GM12864 (cell line): ENCODE data around the gene TMEM87A.
A peak's percentile ranks its signal among the peaks of the same experiment; 100 is the strongest.
"Not testable (repeated sequence)": the region's sequence is repeated elsewhere in the genome, so short reads cannot be mapped to it uniquely, and the experiment has no call there.

Experiments used
- DNase-seq: peaks from one replicate; pipeline ENCODE4 v3.0.0-alpha.2; 2011; ENCODE audit warnings: low read depth
- H3K4me3 ChIP-seq: 2 replicates; pipeline ENCODE4 v1.5.1; 2011; ENCODE audit warnings: mild to moderate bottlenecking, low read depth, low read length, control low read depth
- CTCF ChIP-seq: IDR thresholded peaks from 2 replicates; pipeline ENCODE4 v1.5.1; 2011; ENCODE audit warnings: low read depth, mild to moderate bottlenecking, moderate library complexity, low read length, control low read depth, inconsistent platforms; ENCODE audit errors: missing control alignments

TMEM87A gene, protein sequence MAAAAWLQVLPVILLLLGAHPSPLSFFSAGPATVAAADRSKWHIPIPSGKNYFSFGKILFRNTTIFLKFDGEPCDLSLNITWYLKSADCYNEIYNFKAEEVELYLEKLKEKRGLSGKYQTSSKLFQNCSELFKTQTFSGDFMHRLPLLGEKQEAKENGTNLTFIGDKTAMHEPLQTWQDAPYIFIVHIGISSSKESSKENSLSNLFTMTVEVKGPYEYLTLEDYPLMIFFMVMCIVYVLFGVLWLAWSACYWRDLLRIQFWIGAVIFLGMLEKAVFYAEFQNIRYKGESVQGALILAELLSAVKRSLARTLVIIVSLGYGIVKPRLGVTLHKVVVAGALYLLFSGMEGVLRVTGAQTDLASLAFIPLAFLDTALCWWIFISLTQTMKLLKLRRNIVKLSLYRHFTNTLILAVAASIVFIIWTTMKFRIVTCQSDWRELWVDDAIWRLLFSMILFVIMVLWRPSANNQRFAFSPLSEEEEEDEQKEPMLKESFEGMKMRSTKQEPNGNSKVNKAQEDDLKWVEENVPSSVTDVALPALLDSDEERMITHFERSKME

GRCh38 chr15:42272939-42273899 is at the start of gene TMEM87A, which contains the start of gene GANC:
TMEM87A (minus strand) TSS chr15:42273433; CDS start chr15:42273398, 35 bp downstream.
GANC (plus strand) TSS chr15:42273201; CDS start chr15:42274482, 1,281 bp downstream.
- no peak for TF ChIP-seq CTCF
- H3K4me3 ChIP-seq, result peak within 1 kb of the TSS; percentile 95
- DNase-seq, result peak; percentile 95

- no peak overlapping the region for H3K4me3 ChIP-seq
- no peak for DNase-seq
- no peak for TF ChIP-seq CTCF
These were observed 46.0 kb upstream of the TMEM87A start for GRCh38 chr15:42319206-42319605.

- not testable (repeated sequence) for H3K4me3 ChIP-seq, DNase-seq
These were observed 43.1 kb upstream of the TMEM87A start for GRCh38 chr15:42316282-42316805.

GRCh38 chr15:42315521-42315920 is 42.3 kb upstream of the TMEM87A start:
- TF ChIP-seq CTCF, result no peak
- DNase-seq, result no peak
- H3K4me3 ChIP-seq, result no peak overlapping the region

DNA sequence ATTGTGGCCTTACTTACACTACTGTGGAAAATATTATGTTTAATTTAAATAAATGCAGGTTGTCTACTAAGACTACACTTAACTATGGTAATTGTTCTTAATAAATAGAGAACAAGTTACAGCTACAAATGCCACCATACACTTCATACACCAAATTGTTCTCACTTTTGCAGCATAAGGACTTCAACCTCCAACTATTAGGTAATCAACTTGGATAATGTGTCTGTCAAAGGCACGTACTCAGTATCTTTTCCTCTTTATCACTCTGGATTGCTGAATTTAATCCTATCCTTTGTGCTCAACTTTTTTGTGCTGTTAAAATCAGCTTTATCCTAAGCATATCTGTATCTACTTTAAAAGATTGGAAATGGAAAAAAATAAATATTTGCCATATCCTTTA is 41.6 kb upstream of the TMEM87A start:
- DNase-seq, result no peak
- no peak overlapping the region for H3K4me3 ChIP-seq
- TF ChIP-seq CTCF, result no peak

GRCh38 chr15:42313463-42313862 is 40.2 kb upstream of the TMEM87A start:
- TF ChIP-seq CTCF, result no peak
- no peak for DNase-seq
- H3K4me3 ChIP-seq, result no peak overlapping the region

DNA sequence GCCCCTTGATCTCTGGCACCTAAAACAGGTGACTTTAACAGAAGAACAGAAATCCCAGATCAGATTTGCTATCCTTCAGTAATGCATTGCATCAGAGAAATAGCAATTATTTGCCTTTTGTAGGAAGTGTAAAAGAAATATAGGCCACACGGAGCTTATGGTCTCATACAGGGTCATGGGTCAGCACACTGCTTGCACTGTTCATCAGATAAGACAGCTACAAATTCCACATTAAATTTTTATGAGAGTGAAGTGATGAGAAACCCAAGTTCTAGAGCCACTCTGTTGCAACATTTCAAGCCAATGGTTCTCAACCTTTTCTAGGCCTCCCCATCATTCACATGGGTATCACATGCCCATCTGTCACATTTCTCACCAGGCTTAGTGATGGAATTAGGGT is 33.4 kb upstream of the TMEM87A start:
- no peak for TF ChIP-seq CTCF
- no peak for DNase-seq
- no peak overlapping the region for H3K4me3 ChIP-seq

- not testable (repeated sequence) for DNase-seq, H3K4me3 ChIP-seq
These were observed 27.8 kb upstream of the TMEM87A start for GRCh38 chr15:42301004-42301403.
